Testis (tissue), 2 donors: ENCODE data around the gene PPFIBP1.

Experiments
- POLR2A ChIP-seq: fragments of 450-650 bp; IDR thresholded peaks from one replicate; pipeline ENCODE4 v1.6.1; 2017; ENCODE audit warnings: antibody characterized with exemption, mild to moderate bottlenecking, moderate library complexity
- TF ChIP-seq, protein P1 (sequence below), 3 experiments: fragments of 450-650 bp in 2 of 3; fragments of 200-600 bp in 1 of 3; sonication (generic) in 1 of 3; IDR thresholded peaks; one replicate each; pipeline ENCODE4 v1.5.1; 2016 to 2019; ENCODE audit warnings: antibody characterized with exemption in 3 of 3, mild to moderate bottlenecking in 2 of 3, moderate library complexity in 1 of 3

GRCh38 chr12:27564612-27565213, 40.7 kb downstream of the PPFIBP1 start:
- TF ChIP-seq, protein P1, sequence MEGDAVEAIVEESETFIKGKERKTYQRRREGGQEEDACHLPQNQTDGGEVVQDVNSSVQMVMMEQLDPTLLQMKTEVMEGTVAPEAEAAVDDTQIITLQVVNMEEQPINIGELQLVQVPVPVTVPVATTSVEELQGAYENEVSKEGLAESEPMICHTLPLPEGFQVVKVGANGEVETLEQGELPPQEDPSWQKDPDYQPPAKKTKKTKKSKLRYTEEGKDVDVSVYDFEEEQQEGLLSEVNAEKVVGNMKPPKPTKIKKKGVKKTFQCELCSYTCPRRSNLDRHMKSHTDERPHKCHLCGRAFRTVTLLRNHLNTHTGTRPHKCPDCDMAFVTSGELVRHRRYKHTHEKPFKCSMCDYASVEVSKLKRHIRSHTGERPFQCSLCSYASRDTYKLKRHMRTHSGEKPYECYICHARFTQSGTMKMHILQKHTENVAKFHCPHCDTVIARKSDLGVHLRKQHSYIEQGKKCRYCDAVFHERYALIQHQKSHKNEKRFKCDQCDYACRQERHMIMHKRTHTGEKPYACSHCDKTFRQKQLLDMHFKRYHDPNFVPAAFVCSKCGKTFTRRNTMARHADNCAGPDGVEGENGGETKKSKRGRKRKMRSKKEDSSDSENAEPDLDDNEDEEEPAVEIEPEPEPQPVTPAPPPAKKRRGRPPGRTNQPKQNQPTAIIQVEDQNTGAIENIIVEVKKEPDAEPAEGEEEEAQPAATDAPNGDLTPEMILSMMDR (IDR thresholded peaks at IDR 0.05) = no peak
- no peak for TF ChIP-seq POLR2A
